SIG-M5 treated with dmso at 0.1 percent for 504 hours (cell line): ENCODE results near the gene DLG5.

Experiments used
- DNase-seq: peaks from one replicate; lab custom pipeline; 2025; ENCODE audit not compliant: unreplicated experiment; lab: John Stamatoyannopoulos, UW

The DLG5 gene

DNA sequence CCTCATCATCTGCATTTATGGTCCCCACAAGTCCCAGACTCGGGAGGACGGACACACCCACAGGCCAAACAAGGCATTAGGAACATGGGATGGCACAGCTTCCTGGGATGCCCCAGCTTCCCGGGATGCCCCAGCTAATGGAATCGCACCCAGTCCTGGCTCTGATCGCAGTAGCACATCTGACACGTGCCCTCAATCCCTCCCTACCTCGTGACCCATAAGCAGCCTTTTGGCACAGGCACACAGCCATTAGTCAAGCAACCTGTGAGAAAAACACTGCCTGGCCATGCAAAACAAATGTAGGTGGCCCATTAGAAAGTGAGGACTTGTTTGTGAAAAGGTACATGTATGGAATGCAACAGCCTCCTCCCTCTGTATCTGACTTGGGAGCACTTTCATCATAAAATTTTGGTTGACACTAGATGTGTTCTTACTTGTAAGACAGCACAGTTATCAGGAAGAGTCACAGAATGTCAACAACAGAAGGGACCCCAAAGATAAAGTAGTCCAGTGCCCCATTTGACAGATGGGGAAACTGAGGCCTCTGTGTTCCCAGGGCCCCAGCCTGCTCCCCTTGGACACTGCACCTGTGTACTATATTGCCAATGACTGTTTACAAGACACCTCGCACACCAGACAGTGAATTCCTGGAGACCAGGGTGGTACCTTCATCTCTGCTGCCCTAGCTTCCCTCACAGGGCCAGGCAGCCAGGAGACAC, 34.4 kb downstream of the DLG5 start:
- no peak for DNase-seq

DNA sequence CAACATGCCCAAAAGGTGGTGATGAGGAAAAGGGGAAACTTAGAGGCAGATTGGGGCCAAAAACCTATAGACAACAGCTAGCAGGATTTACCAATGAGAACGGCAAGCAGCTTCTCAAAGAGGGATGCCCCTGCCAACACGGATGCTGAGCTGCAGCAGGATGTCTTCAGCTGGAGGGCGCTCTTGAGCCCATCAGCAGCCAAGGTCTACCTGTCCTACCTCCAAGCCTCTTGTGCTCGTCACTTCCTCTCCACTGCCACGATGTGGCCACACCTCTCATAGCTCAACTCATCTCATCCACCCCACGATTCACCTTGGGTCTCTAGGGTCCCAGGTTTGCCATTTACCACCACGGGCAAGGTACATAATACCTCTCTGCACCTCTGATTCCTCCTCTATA, 36.5 kb downstream of the DLG5 start:
- no peak for DNase-seq

DNA sequence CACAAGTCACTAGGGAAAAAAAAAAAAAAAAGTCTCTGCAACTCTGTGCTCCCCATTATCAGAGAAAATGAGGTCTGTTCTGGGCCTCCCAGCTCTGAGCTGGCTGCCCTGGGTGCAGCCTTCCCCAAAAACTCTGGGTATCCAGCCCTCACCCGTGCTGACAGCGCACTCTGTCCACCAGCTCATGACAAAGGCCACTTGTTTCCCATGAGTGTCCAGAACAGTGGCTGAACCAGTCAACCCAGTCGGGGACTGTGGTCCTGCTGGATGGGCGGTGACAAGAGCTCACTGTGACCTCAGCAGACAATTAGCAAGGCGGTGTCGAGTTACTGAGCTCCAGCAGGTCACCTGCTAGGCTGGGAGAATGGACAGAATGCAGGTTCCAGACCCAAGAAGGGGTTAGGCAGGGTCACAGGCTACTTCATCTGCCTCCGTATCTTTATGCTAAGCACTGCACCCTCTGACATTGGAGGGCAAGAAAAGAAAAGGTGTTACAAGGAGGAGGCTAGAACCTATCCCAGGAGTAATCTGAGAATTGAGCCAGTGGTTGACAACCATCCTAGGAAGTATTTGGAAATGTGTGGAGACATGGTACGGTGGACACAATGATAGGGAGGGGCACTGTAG, 37.2 kb downstream of the DLG5 start:
- peak; percentile 64 for DNase-seq

DNA sequence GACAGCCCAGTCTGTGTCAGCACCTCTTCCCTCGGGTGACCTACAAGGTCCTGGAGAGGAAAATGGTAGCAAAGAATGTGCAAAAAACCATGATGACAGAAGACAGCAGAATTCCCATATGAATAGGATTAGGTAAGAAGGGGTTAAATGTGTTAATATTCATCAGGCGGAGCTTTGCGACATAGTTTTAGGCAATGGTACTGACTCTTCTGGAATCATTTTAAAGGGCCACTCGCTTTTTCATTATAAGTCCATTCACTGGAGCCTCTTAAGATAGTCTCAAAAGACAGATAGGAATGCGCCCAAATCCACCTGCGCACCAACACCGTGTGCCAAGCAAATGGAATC, 38.2 kb downstream of the DLG5 start:
- DNase-seq = no peak

DNA sequence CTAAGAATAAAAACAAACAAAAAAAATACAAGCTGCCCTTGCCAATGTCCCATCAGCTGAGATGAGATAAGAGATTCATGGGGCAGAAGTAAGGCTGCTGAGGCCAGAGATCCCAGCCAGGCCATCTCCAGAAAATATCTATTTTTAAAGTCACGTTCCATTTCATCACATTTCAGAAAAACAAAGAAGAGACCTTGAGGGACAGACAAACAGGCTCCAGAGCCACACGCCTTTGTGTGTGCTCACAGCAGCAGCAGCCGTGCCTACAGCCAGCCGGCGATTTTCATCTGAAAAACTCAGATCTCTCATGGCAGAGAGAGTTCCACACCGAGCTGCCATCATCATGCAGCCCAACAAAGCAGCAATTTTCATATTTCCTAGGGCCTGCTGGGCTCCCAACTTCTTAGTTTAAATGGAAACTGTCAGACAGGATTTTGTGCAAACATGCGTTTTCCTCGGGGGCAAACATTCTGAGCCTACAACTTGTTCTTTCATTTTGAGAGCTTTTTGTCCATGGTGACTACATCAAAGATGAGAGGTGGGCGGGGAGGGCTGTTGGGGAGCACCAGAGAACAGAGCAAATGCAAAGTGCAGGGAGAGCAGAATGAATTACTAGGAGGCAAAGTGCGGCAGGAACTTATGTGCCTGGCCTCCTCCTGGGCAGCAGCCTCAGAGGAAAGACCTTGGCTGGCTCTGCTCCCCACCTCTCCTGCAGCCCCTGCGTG, 38.8 kb downstream of the DLG5 start:
- no peak for DNase-seq

- no peak for DNase-seq
These were observed 39.7 kb downstream of the DLG5 start for GRCh38 chr10:77886795-77887355.

DNA sequence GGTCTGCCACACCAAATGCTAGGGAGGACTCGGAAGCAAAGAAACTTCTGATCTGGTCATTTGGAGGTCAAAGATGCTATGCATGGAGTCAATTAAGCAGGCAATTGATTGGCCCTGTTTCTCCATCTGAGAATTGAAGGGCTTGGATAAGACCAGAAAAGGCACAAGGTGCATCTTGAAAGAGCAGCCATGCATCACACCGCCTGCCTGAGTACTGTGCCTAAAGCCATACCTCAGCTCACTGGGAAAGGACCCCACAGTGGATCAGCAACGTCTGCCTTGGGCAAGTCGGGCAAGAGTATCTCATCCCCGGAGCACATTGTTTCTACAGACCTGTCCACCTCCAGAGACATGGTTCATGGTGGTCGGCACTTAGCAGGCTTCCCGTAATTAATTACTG, 42.4 kb downstream of the DLG5 start:
- DNase-seq = no peak

- DNase-seq = no peak
These were observed 44.9 kb downstream of the DLG5 start for GRCh38 chr10:77881636-77882035.

DNA sequence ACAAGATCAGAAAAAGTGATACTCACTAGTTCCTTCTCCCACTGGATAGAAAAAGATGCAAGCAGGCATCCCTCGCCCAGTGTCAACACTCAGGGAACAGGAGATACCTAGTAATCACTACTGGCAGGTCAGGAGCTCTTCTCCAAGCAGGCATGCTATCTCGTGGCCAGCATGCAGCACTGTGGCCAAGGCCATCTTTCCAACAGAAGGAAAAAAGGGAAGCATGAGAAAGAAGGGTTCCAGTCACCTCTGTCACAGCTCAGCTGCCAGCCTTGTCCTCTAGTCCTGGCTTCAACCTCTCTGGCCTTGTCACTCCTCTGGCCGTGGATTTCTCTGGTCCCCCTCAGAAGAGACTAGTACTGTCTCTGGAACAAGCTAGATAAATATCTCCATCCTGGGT, 45.3 kb downstream of the DLG5 start:
- no peak for DNase-seq

GRCh38 chr10:77879710-77880109, 46.8 kb downstream of the DLG5 start:
- DNase-seq = no peak

DNA sequence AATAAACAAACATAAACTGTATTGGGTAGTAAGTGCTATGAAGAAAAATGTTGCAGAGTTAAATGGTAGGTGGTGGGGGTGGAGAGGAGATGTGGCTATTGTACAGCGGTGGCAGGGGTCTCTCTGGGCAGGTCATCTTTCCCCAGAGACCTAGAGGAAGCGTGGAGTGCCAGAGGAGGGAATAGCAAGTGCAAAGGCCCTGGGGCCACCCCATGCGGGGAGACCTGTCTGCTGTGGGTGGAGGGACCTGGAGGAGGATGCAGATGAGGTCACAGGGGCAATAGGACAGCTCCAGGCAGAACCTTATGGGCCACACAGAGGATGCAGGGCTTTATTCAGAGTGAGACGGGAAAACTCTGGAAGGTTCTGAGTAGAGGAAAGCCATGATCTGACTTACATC, 47.5 kb downstream of the DLG5 start:
- no peak for DNase-seq

DNA sequence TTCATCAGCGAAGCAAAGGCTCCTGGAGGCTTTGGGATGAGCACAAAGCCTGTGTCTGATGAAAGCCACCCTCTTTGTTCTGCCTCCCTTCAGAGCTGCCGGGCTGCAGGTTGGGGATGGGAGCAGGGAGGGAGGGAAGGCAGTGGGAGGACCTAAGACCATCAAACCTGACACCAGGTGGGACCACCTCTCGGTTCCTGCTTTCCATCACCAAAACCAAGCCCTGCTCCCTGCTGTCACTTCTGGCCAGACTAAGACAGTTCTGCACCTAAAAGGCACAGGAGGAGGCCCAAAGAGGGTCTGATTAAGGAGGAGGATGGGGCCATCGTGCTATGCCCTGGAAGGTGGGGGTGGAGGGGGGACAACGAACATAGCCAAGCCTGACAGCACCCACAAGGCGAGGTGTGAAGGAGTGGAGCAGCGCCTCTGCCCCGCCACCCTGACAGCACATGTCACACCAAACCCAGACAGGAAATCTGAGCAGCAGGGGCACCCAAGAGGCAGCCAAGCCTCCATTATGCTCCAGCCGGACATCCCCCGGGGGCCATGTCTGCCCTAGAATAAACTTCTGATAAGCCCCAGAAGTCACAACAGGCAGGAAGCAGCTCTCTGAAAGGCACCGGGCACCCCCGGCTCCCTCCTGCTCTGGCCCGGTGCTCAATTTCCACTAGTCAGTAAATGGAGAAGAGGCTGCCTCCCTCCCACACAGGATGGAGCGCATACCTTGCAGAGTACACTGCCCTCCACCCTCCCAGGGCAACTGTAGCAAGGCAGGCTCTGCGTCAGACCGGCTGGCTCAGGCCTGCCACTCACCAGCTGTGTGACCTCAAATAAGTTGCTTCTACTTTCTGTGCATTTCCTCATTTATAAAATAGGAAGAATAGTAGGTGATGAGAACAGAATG, 48.9 kb downstream of the DLG5 start:
- DNase-seq = peak; percentile 54

- no peak for DNase-seq
These were observed 50.8 kb downstream of the DLG5 start for GRCh38 chr10:77875730-77876129.

- DNase-seq = no peak
These were observed 51.7 kb downstream of the DLG5 start for GRCh38 chr10:77874872-77875271.

- peak; percentile 26 for DNase-seq
These were observed 52.8 kb downstream of the DLG5 start for GRCh38 chr10:77873536-77874380.

- no peak for DNase-seq
These were observed 53.5 kb downstream of the DLG5 start for GRCh38 chr10:77872947-77873535.

DNA sequence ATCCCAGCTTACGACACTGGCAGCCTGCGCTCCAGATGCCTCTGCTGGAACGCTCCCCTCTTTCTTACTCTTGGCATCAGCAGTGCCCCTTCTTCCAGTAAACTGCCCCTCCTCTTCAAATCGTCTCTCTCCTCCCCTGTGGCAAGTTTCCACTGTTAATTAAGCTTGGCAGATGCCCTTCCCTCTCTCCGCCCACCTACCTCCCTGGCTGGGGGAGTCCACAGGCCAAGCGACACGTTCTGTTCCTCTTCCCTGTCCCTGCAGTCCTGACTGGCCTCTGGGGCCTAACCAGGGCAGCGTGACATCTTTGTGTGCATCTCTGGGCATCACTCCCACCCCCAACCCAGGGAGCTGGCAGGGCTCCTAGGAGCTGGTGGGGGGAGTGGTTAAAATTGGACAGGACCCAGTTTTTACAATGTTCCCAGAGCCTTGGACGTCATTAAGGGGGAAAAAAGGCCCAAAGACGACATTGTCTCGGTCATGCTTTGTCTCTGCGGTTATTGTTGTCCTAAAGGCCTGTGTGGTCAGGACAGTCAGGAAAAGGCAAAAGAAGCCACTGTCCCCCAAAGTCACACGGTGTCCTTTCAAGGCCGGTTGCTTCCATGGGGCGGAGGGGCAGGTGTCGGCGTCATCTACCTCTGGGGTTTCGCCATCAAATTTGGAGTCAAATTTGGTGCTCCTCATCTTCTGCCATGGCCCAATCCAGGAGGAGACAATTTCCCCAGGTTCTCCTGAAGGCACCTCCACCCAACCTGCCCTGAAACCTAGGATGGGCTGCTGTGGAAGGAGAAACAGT, 54.2 kb downstream of the DLG5 start:
- DNase-seq = no peak

GRCh38 chr10:77869626-77870420, 56.7 kb downstream of the DLG5 start:
- no peak for DNase-seq
